Calu3 (cell line): Measurements from ENCODE around the gene PCNX4. TPM values are rescaled to one million over a fixed set of nuclear protein-coding genes. Genes with fewer than 3 reads are reported as not detected.

ENCODE experiments used
- BruUV-seq: library from RNA; stranded (reverse); fragments of 400-500 nt; replicated peaks from 2 replicates; lab custom pipeline; 2021; lab: Mats Ljungman, UMichigan
- CTCF ChIA-PET: fragments of 300-600 bp; sonication (Branson Sonifier 250); formaldehyde crosslinking; loops from one replicate; lab custom pipeline; 2022; ENCODE audit warnings: antibody characterized with exemption; lab: Charles Lee
- DNase-seq: peaks from one replicate; pipeline ENCODE4 v3.0.0; 2022
- H3K27ac Mint-ChIP-seq: one replicate; pipeline ENCODE4 v1.8.0; 2022; ENCODE audit warnings: mixed read lengths; ENCODE audit not compliant: unreplicated experiment
- H3K27me3 Mint-ChIP-seq: one replicate; pipeline ENCODE4 v1.8.0; 2022; ENCODE audit warnings: mixed read lengths; ENCODE audit not compliant: unreplicated experiment
- H3K36me3 Mint-ChIP-seq: one replicate; pipeline ENCODE4 v1.8.0; 2022; ENCODE audit warnings: mild to moderate bottlenecking, moderate library complexity, mixed read lengths; ENCODE audit not compliant: insufficient read depth, unreplicated experiment
- H3K4me1 Mint-ChIP-seq: one replicate; pipeline ENCODE4 v1.8.0; 2022; ENCODE audit warnings: mild to moderate bottlenecking, low read depth, mixed read lengths; ENCODE audit not compliant: unreplicated experiment
- H3K4me3 Mint-ChIP-seq: one replicate; pipeline ENCODE4 v1.8.0; 2022; ENCODE audit warnings: mild to moderate bottlenecking, low read depth, moderate library complexity, mixed read lengths; ENCODE audit not compliant: unreplicated experiment
- H3K9me3 Mint-ChIP-seq: one replicate; pipeline ENCODE4 v1.8.0; 2022; ENCODE audit warnings: low read depth, mixed read lengths; ENCODE audit not compliant: unreplicated experiment
- CTCF ChIP-seq: fragments of 200-600 bp; IDR thresholded peaks from one replicate; pipeline ENCODE4 v1.8.0; 2022; ENCODE audit warnings: antibody characterized with exemption; ENCODE audit not compliant: unreplicated experiment
- intact Hi-C: fragments of 100-400 bp; cut with micrococcal nuclease; formaldehyde crosslinking; loops from one replicate; pipeline ENCODE4 v1.10.0; 2022; ENCODE audit not compliant: unreplicated experiment
- total RNA-seq: library from RNA; stranded (reverse); gene quantifications from 2 replicates; pipeline ENCODE4 v1.2.3, GENCODE V29; 2022

The PCNX4 gene
- total RNA-seq, 1 experiment from 2014 or later: 40.1 TPM

DNA sequence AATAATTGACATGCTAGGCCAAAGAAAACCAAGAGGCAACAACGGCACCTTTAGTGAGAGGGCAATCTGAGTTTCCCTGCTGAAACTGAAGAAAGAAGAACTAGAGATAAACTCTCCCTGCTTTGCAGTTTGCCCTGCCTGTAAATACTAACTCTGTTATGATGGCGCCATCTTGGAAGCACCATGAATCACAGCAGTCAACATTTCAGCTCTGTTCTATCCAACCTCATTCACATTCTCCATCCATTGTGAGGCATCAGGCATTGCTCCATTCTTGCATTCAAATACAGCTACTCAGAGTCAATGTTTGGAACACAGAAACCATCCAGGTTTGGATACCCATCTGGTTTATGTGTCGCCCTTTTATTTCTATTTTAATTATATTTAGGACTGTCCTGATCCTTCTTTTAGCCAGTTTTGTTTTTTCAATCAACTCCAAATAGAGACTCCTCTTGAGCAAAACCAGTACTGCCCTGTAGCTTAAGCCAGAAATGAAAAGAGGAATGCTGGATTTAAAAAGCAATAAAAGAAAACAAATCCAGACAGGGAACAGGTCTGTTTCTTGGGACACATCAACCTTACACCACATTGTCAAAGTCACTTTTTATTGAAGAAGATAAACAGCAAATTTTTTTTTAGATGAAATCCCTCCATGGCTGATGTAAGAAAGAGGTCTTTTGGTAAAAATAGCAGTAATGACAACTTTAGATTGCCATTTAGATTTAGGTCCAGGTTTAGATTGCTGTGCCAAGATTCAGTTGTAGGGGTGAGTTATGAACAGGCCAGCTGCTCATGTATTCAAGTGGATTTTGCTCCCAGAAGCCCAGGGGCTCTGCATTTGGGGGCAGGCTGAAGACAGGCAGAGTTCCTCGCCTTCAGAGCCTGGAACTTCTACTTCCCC, 124.0 kb downstream of the PCNX4 start:
- BruUV-seq: no TSS peak
- intact Hi-C loops: no loop called here

GRCh38 chr14:60217713-60218112, 126.0 kb downstream of the PCNX4 start:
- Mint-ChIP-seq H3K4me1 (no peaks in the 10 kb centered on the region), H3K9me3 (no peaks in the 10 kb centered on the region), H3K27ac (no peak overlapping the region), H3K36me3 (no peaks in the 10 kb centered on the region), H3K27me3 (peaks cover 13% of the 10 kb centered on the region), H3K4me3 (no peak overlapping the region)
- intact Hi-C loops: no loop called here
- BruUV-seq: no TSS peak
- DNase-seq: no peak
- CTCF ChIA-PET: interaction anchor here (0.7 kb wide), 1 partner anchor 34 kb away, joined by 5 read pairs; no protein-coding TSS in a partner anchor
- no peak for TF ChIP-seq CTCF

More for the DNA sequence above, 124.0 kb downstream of the PCNX4 start:
- H3K36me3 Mint-ChIP-seq: no peaks in the 10 kb centered on the region
- DNase-seq: no peak
- no peaks in the 10 kb centered on the region for H3K9me3 Mint-ChIP-seq
- peaks cover 13% of the 10 kb centered on the region for H3K27me3 Mint-ChIP-seq
- H3K27ac Mint-ChIP-seq: no peak overlapping the region
- H3K4me1 Mint-ChIP-seq: no peaks in the 10 kb centered on the region
- TF ChIP-seq CTCF: no peak
- no peak overlapping the region for H3K4me3 Mint-ChIP-seq
- CTCF ChIA-PET: no interaction called here

Other genes starting within 250 kb of the PCNX4 start
- not detected in 2 replicates for gene RTN1, start 221.1 kb upstream of the PCNX4 start, total RNA-seq
- not detected in 2 replicates for gene LRRC9, start 171.8 kb upstream of the PCNX4 start, total RNA-seq
- gene DHRS7, start 73.5 kb downstream of the PCNX4 start, total RNA-seq: 34.9 and 39.3 TPM in 2 replicates
- gene PPM1A, start 157.3 kb downstream of the PCNX4 start, total RNA-seq: 38.9 and 40.0 TPM in 2 replicates